GM18511 (cell line): ENCODE measurements around the gene TDRKH.
A peak's percentile ranks its signal among the peaks of the same experiment; 100 is the strongest.

Source experiments
- ATAC-seq: cut with Tn5 transposase; IDR thresholded peaks from one replicate; pipeline ENCODE4 v1.9.1; 2021; ENCODE audit warnings: mild to moderate bottlenecking, moderate library complexity; ENCODE audit not compliant: unreplicated experiment

TDRKH gene

GRCh38 chr1:151790071-151790939, at the start of gene TDRKH:
TSS of gene TDRKH (minus strand) at chr1:151790500. CDS start at chr1:151783022, 7,478 bp downstream.
- ATAC-seq, result peak; percentile 96

GRCh38 chr1:151839457-151840403, 49.4 kb upstream of the TDRKH start, which contains the start of gene C2CD4D:
TSS of gene C2CD4D (minus strand) at chr1:151839820. CDS start at chr1:151838989, 831 bp downstream.
- ATAC-seq, result no peak

- ATAC-seq, result no peak
Observed at GRCh38 chr1:151839082-151839412, 48.7 kb upstream of the TDRKH start.

- no peak for ATAC-seq
Observed at GRCh38 chr1:151838222-151839081, 48.2 kb upstream of the TDRKH start.

- ATAC-seq, result no peak
Observed at GRCh38 chr1:151837884-151838221, 47.6 kb upstream of the TDRKH start.

GRCh38 chr1:151837197-151837596, 46.9 kb upstream of the TDRKH start:
- no peak for ATAC-seq

- ATAC-seq, result no peak
Observed at GRCh38 chr1:151835596-151835995, 45.3 kb upstream of the TDRKH start.

- no peak for ATAC-seq
Observed at GRCh38 chr1:151834239-151834638, 43.9 kb upstream of the TDRKH start.

- ATAC-seq, result no peak
Observed at GRCh38 chr1:151833172-151833900, 43.0 kb upstream of the TDRKH start.

GRCh38 chr1:151832318-151832980, 42.1 kb upstream of the TDRKH start:
- no peak for ATAC-seq

GRCh38 chr1:151831605-151832004, 41.3 kb upstream of the TDRKH start, which contains the start of gene RORC:
TSS of gene RORC (minus strand) at chr1:151831802. CDS start at chr1:151831764, 38 bp downstream.
- ATAC-seq, result no peak

GRCh38 chr1:151831256-151831591, 40.9 kb upstream of the TDRKH start:
- no peak for ATAC-seq

- ATAC-seq, result no peak
Observed at GRCh38 chr1:151830055-151830454, 39.8 kb upstream of the TDRKH start.

- ATAC-seq, result no peak
Observed at GRCh38 chr1:151829352-151830046, 39.2 kb upstream of the TDRKH start.

- ATAC-seq, result no peak
Observed at GRCh38 chr1:151828921-151829320, 38.6 kb upstream of the TDRKH start.

- ATAC-seq, result no peak
Observed at GRCh38 chr1:151827853-151828252, 37.6 kb upstream of the TDRKH start.

- no peak for ATAC-seq
Observed at GRCh38 chr1:151825751-151826660, 35.7 kb upstream of the TDRKH start.

- ATAC-seq, result no peak
Observed at GRCh38 chr1:151825204-151825603, 34.9 kb upstream of the TDRKH start.
